GM21619 (cell line): Measurements from ENCODE around the gene PI16.
"Not testable (repeated sequence)": the region's sequence is repeated elsewhere in the genome, so short reads cannot be mapped to it uniquely, and the experiment has no call there.

ENCODE experiments used
- ATAC-seq: cut with Tn5 transposase; IDR thresholded peaks from one replicate; pipeline ENCODE4 v1.9.1; 2021; ENCODE audit not compliant: unreplicated experiment

PI16 gene

DNA sequence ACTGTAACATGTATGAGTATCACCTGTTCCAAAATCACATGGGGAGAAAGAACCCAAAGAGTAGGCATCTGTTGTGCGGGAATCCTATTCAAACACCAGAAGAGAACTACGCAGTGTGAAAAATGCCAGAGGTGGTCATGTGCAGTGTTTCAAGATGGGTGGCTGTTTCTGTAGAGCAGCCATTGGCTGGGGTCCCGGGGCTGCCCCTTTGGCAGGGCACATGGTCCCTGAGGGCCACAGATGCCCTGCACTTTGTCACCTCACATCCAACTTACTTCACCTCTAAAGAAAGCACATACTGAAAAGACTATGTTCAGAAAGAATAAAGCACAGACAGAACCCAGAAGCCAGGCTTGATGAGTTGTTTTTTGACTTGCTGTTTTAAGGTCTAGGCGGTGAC, 19.1 kb downstream of the PI16 start:
- no peak for ATAC-seq

DNA sequence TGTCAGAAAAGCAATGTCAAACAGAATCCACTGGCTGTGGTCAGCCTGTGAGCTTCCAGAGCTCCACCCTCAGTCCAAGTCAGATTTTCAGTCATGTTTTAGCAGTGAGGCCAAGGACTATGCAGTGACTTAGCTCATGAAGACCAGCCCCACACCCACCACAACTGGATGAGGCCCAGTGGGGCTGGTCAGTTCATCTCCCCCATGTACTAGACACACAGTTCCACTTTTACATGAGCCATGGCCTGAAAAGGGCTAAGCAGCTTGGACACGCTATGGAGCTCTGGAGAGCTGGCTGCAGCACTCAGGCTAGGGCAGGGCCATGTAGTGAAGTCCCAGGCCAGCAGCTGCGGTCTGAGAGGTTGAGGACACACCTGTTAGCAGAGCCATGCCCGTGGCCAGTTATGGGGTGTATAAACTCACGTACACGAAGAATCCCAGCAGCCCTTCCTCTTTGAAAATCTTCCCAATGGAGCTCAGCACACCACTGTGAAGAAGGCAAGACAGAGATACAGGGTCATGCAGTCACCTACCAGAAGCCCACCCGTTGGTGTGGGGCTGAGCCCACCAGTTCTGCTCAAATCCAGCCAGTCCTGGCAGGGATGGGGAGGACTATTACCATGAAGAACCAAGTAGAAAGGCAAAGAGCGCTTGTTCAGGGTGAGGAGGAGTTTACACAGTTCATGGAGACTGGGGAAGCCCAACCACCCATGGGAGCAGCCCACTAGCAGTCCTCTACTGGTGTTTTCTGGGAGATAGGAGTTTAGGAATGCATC, 20.9 kb downstream of the PI16 start:
- no peak for ATAC-seq

DNA sequence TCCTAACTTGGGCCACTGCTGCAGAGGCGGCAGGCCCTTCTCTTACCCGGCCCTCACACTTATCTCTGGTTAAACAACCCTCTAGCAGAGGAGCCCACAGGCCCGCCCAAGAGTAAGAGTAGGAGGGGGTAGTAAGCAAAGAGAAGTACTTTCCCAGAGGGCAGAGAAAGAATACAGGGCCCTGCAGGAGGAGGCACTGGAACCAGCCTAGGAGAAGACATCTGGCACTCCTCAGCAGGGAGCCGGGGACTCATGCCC, 21.4 kb downstream of the PI16 start:
- no peak for ATAC-seq

DNA sequence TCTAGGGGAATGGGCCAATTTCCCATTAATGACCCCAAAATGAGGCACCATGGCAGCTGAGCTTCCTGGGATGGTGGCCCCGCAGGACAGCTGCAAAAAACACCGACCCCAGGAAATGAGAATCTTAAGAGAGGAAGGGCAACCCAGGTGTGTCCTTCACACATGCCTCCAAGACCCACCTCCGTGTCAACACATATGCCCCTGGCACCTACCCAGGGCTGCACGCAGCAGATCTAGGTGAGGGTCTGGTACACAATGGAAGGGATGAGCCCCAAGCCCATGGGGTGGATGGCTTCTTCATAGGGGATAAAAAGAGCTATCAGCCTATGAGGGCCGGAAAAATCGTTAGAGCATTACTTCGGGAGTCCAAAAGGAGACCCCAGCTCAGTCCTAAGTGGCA, 22.0 kb downstream of the PI16 start:
- no peak for ATAC-seq

DNA sequence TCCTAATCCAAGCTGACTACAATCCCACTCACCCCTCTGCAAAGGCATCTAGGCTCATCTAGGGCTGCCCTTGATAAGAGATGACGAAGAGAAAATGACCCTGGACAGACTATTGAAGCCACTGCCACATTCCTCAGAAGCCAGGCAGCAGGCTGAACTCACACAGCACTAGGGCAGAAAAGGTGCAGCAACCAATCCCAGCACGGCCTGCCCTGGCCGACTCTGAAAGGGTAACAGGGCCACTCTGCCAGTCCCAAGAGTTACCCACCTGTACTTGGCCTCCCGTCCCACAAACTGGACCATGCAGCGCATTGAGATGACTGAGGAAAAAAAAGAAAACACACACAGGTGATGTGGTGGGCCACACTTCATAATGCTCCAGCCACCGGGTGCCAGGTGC, 22.4 kb downstream of the PI16 start:
- no peak for ATAC-seq

DNA sequence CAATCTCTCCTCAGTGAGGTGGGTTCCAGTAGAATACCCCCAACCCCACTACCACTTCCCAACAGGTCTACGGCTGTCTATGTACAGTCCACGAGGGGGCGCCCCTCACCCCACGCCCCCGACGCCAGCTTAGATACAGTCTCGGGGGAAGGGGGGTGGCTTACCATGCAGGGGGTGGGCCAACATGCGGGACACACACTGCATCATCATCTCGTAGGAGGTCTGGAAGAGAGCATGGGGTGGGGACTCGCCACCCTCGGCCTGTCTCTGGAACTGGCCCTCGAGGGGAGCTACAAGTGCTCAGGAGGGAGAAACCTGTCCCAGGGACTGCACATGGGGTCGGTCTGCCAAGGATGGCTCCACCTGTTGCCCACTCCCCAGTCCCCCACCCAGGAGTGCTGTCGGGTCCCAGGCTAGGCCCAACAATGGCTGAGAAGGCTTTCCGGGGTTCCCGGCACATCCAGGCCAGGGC, 23.0 kb downstream of the PI16 start:
- ATAC-seq = no peak

DNA sequence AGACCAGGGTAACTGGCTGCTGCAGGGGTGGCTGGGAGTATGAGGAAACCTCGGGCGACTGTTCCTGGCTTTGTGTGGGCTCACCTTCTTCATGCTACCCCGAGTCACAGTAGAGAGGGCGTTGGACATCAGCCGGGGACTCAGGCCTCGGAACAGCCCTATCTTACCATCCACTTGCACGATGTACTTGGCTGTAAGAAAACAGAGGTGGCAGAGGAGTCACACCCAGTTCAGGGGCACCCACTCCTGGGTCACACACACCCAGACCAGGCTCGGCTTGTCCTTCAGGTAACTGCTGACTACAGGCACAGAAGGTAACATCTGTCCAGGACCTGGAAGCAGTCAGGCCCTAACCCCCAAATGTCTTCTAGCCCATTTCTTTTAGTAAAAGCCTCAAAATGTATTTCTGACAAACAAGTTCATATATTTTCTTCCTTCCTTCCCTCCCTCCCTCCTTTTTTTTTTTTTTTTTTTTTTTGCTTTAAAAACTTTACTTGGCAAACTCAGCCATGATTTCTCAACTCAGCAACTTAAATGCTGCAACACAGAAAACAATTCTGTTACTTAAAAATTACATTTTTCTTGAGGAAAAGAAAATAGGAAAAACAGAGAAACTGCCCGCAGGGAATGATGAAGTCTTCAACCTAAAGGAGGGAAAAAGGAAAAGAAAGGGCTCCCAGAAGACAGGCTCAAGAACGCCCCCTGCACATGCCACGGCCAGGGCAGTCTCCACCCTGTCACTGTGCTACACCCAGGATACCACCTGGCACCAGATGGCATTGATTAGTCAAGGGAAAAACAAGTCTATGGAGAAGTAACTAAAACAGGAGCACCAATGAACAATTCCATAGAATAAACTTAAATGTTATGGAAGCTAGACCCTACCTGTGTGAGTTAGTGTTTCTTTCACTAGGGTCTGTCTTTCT, 24.1 kb downstream of the PI16 start:
- no peak for ATAC-seq

DNA sequence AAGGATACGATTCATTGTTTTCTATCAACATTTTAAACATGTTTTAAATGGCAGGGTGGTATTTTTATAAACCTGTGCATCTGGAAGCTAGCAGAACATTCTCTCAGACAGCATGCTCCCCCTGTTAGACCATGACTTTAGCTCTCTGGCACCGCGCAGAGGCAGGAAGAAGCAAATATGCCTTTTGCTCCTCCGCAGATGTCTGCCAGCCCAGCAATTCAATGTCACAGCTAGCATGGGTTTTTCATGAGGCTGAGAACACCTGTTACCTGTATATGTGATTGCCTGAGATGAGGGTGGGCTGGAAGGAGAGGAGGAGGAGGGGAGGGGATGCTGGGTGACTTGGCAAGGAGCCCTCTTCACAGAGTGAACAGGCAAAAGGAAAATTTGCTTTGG, 24.8 kb downstream of the PI16 start:
- ATAC-seq = no peak

DNA sequence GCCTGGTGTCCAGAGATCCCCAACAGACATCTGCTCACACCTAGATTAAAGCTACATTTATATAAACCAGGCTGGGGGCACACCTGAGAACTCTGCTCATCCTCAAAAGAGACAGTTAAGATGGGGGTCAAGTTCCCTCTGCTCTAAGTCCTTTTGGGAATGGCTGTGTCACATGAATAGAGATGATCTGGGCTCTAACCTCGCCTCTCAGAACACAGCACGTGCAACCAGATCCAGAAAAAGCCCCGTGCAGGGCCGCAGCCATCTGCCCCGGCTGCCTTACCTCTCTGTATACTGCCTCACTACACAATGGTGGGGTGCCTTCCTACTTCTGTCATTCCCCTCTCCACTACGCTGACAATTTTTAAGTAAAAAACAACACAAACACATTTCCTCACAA, 25.6 kb downstream of the PI16 start:
- ATAC-seq = no peak

DNA sequence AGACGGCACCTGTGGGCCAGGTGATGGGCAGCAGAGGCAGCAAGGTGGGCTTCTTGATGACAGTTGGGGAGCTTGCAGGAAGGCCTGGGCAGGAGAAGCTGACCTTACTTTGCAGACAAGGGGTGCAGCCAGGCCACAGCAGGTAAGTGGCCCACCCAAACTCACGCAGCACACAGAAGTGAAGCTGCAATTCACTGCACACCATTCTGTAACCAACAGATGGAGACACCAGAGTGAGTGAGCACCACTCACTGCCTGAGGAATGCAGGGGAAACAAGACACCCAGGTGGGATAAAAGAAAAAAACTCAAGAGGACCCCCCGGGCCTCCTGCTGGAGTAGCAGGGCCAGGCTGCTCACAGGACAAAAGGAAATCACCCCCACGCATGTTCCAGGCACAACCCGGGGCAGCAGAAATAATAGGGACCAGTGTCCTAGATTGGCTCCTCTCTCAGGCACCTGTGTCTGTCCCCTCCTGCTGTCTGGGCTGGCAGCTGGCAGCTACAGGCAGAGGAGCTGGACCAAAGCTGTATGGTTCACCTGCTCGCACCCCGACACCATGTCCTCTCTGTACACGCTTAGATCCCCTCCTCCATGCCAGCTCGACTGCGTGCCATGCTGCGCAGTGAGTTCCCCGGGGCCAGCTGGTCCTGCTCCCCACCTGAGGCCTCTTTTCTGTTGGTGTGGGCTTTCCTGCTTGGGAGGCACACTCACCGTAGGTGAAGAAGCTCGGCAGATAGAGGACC, 26.5 kb downstream of the PI16 start:
- no peak for ATAC-seq

DNA sequence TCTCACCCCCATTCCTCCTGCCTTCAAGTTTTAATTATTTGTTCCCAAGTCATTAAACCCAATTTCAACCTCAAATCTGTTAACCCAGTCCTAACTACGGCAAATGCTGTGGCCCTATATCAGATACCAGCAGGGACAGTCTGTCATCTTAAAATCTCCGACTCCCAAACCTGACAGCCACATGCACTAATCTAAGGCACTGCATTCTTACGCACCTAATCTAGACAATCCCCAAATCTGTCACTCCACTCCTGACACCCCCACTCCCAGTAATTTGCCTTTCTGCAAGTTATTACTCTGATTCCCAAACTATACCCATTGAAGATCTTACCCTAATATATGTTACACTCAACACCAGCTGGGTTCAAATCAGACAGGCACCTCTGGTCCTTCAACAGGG, 29.0 kb downstream of the PI16 start:
- ATAC-seq = no peak

DNA sequence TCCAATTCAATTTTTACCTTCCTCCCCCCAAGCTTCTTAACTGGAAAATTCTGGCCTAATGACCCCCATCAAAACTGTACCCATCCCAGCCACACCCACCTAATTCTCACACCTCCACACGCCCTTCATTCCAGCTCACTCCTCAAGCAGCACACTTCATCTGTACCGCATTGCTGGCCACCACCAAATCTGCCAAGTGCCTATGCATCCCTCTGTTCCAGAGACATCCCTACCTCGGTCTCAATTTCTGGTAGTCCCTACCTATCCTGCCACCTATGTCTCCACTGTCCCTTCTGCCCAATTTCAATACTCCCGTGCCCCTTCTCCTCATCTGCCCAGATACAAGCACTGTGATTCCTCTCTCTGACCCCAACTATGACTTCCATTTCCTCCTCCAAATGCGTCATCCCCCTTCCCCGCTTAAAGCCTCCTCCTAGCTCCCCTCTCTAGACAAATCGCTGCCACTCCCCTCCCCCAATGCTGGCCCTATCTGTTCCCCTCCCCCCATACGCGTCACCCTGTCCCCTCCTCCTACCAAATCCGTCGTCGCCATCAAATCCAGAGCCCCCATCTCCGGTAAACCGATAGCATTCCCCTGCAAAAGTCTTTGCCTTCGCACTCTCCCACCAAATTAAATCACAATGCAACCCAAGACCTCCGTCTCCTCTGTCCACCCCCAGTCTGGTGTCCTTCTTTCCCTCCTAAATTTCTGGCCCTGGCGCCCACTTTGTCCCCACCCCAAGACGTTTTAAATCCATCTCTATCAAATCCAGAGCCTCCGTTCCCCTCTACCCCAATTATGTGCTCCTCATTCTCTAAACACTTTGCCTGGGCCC, 30.3 kb downstream of the PI16 start:
- ATAC-seq = no peak

DNA sequence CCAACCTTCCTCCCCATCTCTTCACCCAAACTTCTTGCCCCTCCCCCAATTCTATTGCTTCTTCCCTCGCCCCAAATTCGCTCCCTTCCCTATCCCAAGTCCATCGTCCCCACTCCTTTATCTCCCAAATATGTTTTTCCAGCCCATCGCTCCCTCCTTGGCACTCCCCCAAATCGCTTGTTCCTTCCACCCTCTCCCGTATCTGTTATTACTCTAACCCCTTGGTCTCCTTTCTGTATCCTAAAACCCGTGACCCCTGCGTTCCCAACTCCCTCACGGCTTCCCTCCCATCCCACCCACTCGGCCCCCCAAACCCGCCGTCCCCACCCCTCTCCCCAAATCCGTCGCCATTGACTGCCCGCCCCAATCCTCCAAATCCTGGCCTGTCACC, 30.9 kb downstream of the PI16 start:
- no peak for ATAC-seq

DNA sequence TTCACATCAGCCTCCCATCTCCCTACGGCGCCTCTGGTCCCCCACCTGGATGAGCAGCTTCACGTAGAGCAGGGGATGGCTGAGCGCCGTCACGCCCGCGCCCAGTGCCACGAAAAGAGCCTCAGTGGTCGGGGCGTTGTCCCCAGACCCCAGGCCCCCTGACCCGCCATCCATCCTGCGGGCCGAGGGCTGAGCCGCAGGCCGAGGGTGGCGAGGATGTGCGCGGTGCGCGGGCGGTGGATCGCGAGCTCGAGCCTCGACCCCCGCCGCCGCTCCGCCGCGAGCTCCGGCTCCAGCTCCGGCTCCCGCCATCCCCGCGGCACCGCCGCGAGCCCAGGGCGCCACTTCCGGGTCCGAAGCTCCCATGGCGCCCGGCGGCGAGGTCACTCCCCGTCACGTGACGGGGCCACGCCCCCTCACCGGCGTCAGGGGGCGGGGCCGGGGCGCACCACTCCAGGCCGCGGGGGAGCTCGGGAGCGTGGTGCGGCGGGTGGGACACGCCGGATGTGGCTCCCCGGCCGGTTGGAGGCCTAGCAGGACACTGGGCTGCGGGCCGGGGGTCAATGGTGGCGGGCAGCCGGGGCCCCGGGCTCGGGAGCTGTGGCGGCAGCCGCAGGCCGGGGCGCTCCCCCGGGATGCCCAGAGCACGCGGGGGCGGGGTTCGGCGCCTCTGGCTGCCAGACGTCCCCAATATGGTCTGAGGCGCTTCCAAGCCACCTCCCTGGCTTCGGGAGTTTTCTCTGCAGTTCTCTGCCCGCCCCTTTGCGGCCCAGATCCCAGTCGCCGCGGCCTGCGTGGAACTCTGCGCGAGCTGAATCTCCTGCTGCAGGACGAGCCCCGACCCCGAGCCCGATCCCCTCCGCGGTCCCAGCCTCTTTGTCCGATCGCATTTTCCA, 31.5 kb downstream of the PI16 start, which contains the start of gene MTCH1:
MTCH1 (minus strand) TSS at position 389 of the 896 bp plus-strand sequence; CDS start at position 366, 23 bp downstream.
- peak; percentile 74 for ATAC-seq

DNA sequence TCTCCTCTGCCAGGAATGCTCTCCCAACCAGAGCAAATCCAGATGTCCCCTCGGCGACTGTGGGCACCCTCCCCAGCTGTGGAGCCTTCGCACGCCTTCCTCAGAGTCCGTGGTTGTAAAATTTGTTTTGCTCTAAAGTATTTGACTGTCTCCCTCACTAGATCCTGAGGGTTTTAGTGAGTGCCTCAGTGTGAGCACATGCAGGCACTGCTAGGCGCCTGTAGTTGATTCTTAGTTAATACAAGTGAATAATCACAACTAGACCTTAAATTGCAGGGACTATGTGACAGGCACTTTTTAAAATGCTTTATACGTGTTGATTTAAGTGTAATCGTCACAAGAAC, 32.1 kb downstream of the PI16 start:
- ATAC-seq = no peak

DNA sequence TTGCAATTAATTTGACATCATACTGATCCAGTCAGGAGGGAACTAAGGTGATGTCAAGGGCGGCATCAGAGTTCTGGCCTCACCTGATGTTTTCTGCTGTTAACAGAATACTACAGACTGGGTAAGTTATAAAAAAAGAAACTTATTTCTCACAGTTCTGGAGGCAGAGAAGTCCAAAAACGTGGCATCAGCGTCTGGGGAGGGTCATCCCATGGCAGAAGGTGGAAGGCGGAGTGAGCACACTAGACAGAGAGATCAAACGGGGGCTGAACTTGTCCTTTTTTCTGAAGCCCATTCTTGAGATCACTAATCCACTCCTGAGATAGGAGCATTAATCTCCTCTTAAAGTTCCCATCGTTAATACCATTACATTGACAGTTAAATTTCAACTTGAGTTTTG, 34.7 kb downstream of the PI16 start:
- no peak for ATAC-seq

DNA sequence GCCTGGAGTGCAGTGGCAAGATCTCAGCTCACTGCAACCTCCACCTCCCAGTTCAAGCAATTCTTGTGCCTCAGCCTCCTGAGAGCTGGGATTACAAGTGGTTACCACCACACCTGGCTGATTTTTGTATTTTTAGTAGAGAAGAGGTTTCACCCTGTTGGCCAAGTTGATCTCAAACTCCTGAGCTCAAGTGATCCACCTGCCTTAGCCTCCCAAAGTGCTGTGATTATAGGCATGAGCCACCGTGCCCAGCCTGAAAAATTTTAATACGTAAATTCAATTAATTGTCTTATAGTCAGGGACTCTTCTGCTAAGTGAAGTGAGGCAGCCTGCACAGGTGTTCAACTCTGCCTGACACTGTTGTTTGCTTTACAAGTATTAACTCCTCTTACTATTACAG, 35.9 kb downstream of the PI16 start:
- not testable (repeated sequence) for ATAC-seq

DNA sequence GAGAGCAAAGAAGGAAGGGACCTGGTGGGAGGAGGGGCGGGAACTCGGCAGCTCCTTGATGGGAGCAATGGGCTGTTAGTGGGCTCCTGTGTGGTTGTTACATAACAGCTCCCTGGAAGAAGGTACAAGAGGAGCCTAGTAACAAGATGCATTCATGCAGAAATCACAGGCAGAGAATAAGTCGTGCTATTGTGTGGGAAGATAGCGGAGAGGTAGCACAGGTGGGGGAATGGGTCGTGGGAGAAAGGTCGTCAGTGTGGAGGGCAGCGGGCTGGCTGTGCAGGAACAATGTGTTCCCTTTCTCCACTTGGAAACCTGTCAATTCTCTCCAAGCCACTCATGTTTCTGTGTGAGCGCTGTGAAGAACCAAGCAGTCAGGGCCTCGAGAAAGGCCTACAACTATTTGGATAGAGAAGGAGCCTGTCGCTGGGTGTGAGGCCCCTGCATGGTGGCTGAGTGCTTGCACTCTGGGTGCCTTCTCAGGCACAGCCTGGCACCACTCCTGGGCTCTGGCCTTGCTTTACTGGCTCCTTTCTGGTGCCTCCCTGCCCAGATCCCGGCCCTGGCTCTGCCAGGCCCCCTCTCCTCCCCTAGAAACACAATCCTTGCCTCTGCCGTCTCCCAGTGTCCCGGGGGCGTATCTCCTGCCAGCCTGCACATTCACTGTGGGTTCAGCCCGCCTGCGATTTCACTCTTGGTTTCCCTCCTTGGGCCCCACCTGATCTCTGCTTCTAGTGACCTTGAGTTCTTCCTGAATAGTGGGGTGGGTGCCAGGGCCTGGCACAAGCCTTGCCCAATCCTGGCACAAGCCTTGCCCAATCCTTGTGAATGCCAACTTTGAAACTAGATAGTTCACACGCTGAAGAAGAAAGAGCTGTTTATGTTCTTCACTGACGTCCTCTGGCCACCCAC, 43.5 kb downstream of the PI16 start:
- no peak for ATAC-seq

DNA sequence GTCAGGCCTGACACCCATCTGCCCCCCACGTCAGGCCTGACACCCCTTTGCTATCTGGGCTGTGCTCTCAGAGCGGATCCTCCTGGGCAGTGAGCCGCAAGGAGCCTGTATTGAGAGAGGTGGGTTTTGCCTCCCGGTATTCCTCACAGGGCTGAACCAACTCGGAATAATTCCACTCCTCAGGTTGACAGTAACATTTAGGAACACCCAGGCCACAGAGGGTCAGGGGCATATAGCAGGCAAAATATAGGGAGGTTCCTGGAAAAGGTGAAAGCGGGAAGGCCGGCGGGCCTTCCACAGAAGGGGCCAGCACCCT, 44.1 kb downstream of the PI16 start:
- ATAC-seq = no peak
